Midbrain (tissue), 1 donor: Measurements from ENCODE around the gene NADK2.
A peak's percentile ranks its signal among the peaks of the same experiment; 100 is the strongest.

Source experiments
- DNase-seq: peaks from one replicate; lab custom pipeline; 2025; lab: John Stamatoyannopoulos, UW

Gene NADK2

GRCh38 chr5:36161361-36161760 lies 80.4 kb downstream of the NADK2 start:
- DNase-seq, result no peak

DNA sequence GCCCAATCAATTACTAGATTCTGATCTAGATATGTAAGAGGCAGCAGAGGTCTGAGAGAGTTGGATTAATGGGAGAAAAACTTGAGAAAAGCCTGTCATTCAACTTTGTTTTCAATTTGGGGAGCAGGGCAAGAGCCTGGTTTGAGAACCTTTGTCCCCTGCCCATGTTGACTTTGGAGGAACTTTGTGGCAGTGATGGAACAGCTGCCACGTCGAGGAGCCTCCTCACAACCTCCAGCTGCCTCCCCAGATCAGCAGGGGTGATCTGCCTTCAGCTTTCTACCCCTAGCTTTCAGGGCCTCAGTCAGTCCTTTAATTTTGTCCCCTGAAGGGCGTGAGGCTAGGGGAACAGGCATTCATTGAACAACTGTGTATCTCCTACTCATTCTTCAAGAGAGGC lies 81.1 kb downstream of the NADK2 start:
- no peak for DNase-seq

DNA sequence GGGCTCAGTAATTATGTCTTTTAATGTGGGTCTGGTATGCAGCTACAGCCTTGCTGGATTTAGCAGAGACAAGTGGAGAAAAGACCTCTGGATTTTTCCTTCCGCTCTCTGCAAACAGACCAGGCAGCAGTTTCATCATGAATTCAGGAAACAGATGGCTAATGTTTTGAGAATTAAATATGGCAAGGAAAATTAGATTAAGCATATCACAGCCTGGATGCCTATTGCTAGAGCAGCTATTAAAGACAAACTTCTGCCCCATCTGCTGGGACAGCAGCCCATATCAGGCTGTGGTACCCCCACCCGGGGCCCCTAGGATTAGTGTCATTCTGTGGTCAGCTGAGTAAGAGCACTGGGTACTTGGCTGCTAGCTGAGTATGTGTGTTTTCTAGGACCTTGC lies 83.6 kb downstream of the NADK2 start:
- DNase-seq, result no peak

GRCh38 chr5:36156619-36157018 lies 85.1 kb downstream of the NADK2 start:
- DNase-seq, result no peak

- DNase-seq, result no peak
These were observed 85.6 kb downstream of the NADK2 start for GRCh38 chr5:36156121-36156601.

DNA sequence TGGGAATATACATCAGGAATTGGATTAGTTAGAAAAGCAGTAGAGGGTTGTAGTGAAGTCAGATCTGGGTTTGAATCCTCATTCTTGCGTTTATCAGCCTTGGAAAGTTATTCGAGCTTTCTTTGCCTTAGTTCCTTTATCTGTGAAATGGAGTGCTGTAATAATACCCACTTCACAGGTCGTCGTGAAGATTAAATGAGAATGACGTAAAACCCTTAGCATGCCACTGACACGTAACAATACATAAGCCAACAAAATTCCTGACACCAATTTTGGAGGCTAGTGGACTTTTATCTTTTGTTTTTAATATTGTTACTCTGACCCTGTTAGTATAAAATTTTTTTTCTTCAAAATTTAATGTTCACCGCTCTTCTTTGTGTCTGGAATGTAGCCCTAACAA lies 86.4 kb downstream of the NADK2 start:
- no peak for DNase-seq

GRCh38 chr5:36153726-36154125 lies 88.0 kb downstream of the NADK2 start:
- no peak for DNase-seq

- no peak for DNase-seq
These were observed 88.4 kb downstream of the NADK2 start for GRCh38 chr5:36153298-36153677.

- DNase-seq, result no peak
These were observed 89.1 kb downstream of the NADK2 start for GRCh38 chr5:36152324-36153297.

DNA sequence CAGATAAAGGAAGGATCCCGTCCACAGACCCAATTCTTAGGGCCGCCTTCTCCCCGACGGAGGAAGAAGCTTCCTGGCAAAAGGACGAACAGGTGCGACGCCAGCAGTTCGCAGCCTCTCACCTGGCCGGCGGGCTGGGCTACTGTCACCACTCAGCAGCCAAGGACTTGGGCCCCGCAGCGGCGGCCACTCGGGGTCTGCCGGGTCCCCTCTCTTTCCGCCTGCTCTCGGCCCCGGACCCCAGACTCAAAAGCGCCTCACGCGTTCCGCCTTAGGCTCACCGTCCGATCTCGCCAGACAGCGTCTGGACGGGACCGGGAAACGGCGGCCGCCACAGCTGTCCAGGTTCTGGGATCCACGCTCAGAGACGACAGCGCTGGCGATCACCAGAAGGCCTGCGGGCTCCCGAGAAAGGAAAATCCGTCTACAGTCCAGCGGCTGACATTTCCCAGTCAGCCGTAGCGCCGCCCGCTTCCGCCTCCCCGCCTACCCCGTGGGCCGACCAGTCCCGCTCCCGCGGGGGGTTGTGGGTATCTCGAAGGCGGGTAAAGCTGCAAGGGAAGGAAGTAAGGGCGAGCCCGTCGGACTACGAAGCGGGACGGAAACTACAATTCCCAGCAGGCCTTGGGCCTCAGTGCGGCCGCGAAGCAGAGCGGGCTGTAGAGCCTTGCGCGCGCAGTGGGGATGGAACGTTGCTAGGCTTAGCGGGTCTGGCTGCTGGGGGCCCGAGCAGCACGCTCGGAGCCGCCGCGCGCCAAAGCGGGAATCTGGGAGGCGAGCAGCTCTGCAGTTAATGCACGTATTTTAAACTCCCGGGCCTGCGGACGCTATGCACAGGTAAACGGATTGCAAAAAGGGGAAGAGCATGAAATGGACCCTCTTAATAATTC lies 90.0 kb downstream of the NADK2 start, which contains the start of the genes LMBRD2 and SKP2:
LMBRD2 (minus strand) TSS at position 454 of the 890 bp plus-strand sequence. CDS start 8,538 bp downstream, outside the sequence.
SKP2 (plus strand) TSS at position 678 of the 890 bp plus-strand sequence; CDS start at position 830, 152 bp downstream.
- DNase-seq, result peak; percentile 99

DNA sequence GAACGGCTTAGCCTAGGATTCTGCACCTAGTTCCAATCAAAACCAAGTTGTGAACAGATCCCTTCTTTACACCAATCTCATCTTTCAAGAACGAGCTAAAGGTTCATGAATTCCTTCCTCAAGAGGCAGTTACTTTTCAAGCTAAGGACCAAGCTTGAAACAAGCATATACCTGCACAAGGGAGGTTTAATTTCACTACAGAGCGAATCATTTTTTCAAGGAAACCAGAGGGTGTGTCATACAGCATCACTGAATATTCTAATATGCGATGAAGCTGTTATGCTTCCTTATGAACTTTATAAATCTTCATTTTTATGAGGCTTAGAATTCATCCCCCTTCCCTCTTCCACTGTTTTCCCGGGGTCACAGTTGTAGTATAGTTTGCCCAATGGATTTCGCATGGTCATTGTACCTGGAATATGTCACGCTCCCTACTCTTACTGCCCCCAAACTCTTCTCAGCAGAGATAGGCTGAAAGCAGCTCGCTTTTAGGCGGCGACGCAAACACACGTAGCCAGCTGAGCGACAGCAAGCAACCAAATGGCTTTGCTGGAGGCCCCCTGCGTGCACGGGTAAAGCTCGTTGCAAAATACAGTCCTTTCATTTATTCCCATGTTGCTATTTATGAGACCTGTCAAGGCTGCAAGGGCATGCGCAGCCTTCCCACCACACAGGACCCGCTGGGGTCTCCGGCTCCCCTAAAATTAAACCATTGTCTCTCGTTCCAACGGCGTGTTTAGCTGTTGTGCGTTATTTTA lies 90.9 kb downstream of the NADK2 start:
- DNase-seq, result peak; percentile 34

- DNase-seq, result no peak
These were observed 94.0 kb downstream of the NADK2 start for GRCh38 chr5:36147681-36148080.

- no peak for DNase-seq
These were observed 95.3 kb downstream of the NADK2 start for GRCh38 chr5:36146390-36146789.

- DNase-seq, result no peak
These were observed 96.4 kb downstream of the NADK2 start for GRCh38 chr5:36145311-36145710.
